22Rv1 (cell line): ENCODE data around the gene ANTXR1.

Experiments
- H3K27ac ChIP-seq: fragments of 450-650 bp; 2 replicates; pipeline ENCODE4 v1.5.1; 2017
- ZFX ChIP-seq: fragments of 450-650 bp; IDR thresholded peaks from 2 replicates; pipeline ENCODE4 v1.6.1; 2017; ENCODE audit warnings: antibody characterized with exemption, borderline replicate concordance
- TF ChIP-seq, protein P1 (sequence below): fragments of 450-650 bp; IDR thresholded peaks from 2 replicates; pipeline ENCODE4 v1.5.1; 2017; ENCODE audit warnings: mild to moderate bottlenecking

The ANTXR1 gene

DNA sequence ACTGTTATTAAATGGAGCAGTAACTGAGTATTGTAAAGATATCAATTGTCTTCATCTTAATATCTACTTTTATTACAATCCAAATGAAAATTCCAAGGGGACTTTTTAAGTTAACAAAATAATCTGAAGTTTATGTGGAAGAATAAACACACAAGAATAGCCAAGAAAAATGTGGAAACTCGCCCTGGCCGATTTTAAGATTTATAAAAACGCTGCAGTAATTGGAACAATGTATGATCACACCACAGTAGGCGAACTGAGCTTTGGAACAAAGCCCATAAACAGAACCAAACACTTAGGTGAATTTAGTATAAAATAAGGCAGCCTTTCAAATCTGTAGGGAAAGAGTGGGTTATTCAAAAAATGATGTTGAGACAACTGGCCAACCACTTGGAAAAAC is 96.3 kb downstream of the ANTXR1 start:
- H3K27ac ChIP-seq = no peak overlapping the region
- TF ChIP-seq ZFX = no peak
- TF ChIP-seq, protein P1, sequence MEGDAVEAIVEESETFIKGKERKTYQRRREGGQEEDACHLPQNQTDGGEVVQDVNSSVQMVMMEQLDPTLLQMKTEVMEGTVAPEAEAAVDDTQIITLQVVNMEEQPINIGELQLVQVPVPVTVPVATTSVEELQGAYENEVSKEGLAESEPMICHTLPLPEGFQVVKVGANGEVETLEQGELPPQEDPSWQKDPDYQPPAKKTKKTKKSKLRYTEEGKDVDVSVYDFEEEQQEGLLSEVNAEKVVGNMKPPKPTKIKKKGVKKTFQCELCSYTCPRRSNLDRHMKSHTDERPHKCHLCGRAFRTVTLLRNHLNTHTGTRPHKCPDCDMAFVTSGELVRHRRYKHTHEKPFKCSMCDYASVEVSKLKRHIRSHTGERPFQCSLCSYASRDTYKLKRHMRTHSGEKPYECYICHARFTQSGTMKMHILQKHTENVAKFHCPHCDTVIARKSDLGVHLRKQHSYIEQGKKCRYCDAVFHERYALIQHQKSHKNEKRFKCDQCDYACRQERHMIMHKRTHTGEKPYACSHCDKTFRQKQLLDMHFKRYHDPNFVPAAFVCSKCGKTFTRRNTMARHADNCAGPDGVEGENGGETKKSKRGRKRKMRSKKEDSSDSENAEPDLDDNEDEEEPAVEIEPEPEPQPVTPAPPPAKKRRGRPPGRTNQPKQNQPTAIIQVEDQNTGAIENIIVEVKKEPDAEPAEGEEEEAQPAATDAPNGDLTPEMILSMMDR = no peak

DNA sequence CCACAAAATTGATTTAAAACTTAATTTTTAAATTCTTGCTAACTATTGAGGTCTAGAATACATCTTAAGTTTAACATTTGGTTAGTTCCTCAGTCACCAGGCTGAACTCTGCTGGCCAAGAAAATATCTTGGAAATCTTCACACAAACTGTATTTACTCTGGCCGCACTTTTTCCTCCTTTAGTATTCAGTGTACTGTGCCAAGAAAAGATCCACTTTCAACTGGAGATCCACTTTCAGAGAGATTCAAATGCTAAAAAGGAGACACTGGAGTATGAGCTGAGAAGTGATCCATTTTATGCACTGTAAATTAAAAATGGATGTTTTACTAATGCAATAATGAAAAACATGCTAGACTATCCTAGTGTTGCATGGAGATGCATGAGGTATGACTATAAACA is 98.1 kb downstream of the ANTXR1 start:
- no peak overlapping the region for H3K27ac ChIP-seq
- TF ChIP-seq, protein P1 = no peak
- TF ChIP-seq ZFX = no peak

DNA sequence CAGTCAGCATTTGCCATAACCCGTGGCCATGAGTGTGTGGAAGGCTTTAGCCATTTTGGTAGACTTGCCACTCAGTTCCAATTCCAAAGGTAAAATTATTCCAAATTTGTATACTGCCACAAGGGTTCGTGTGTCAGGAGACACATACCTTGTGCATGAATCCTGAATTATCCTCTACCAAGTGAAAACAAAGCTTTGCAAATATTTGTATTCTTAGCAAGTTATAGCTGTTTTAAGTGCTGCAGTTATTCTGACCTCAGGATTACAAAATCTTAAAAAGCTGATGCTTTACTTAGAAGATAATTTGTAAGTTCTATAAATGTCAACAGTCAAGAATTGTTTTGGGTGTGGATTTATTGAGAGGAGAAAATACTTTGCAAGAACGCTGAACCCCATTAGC is 100.6 kb downstream of the ANTXR1 start:
- no peak for TF ChIP-seq ZFX
- TF ChIP-seq, protein P1 = no peak
- no peak overlapping the region for H3K27ac ChIP-seq

DNA sequence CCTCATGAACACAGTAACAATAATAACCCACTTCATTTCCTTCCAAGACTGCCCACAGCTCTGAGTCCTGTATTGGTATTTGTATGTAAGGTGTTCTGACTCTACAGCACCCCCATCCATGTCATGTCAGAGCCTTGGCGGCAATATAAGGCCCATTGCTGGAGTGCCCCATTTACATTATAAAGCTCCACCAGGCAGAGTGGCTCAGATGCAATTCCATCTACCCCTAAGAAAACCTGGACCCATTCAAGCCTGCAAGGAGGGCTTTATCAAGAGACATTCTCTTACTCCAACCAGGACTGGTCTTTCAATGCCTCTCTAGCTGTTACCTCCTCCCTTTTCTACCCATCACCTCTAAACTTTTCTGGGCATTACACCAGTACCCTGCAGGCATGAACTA is 101.6 kb downstream of the ANTXR1 start:
- TF ChIP-seq ZFX = no peak
- TF ChIP-seq, protein P1 = no peak

DNA sequence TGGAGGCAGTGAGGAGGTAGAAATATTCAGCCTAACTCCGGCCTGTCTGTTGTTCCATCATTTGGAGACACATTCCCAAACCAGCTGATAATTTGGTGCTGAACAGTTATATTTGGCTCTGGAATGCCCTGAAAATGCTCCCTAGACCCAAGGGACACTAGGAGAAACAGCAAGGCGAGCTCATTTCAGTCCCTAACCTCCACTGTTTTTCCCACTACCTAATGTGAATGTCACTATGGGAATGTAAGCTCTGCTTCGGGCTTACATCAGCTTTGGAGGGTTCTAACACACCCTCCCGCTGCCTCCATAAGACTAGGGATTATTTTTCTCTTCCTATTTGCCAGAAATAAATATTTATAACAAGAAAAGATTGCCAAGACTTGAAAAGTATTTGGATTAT is 103.5 kb downstream of the ANTXR1 start:
- TF ChIP-seq, protein P1 = no peak
- no peak for TF ChIP-seq ZFX
- no peak overlapping the region for H3K27ac ChIP-seq

More for the DNA sequence above, 101.6 kb downstream of the ANTXR1 start:
- no peak overlapping the region for H3K27ac ChIP-seq

DNA sequence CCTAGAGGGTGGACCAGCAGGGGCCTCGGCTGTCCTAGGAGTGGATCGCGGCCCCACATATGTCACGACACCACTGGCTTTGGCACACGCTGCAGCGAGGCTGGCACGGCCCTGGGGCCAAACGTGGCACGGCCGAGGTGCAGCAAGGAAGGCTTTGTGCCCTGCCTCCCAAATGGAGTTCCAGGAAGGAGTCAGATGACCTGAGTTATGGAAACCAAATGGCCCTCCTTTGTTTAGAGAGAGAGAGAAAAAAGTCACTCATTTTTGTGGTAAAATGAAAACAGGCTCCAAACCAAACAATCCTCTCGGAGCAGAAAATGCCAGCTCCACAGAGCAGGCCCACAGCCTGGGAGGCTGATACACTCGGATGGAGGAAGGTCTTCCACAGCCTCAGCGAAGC is 105.6 kb downstream of the ANTXR1 start:
- no peak overlapping the region for H3K27ac ChIP-seq
- TF ChIP-seq, protein P1 = no peak
- no peak for TF ChIP-seq ZFX

DNA sequence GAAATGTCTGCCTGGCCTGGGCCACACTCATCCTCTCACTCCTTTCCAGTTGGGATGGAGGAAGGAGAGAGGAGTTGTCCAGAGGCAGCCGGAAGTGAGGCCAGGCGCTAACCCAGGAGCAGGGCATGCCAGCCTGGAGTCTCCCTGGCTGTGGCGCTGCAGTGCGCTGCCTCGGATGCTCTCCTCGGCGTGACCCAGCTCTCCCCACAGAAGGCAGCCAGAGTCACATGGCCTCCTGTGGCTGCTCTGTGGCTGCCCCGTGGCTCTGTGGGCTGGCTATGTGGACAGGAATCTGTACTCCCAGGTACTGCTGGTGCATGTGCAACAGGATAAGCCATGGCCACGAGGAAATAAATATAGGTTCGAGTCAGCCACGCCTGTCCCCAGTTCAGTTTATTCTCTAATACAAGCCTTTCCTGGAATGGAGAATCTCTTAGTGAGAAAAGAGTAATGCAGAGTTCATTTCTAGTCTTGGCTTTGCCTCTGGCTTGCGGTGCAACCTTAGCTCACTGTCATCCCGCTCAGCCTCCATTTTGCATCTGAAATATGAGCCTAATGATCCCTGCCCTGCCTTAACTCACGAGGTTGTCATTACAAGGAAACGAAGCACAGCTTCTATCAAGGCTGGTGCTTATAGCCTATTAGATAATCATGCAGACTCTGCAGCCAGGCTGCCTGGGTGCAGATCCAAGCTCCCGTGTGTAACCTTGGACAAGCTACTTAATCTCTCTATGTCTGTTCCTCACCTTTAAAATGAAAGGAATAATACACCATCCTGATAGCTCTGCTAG is 106.3 kb downstream of the ANTXR1 start:
- TF ChIP-seq, protein P1 = no peak
- no peak for TF ChIP-seq ZFX
- H3K27ac ChIP-seq = no peak overlapping the region
